Adrenal gland (tissue), 12 donors: ENCODE measurements around the gene ANKRD33. TPM values are rescaled to one million over a fixed set of nuclear protein-coding genes. Genes with fewer than 3 reads are reported as not detected.

ENCODE experiments used
- DNase-seq, 7 donors: peaks; one replicate each; pipeline ENCODE4 v3.0.0-alpha.2; 2019 to 2020
- H3K27ac ChIP-seq, 5 donors: fragments of 200-600 bp; sonication (generic) in 4 of 5; 1 replicate in 3 of 5; 2 replicates in 2 of 5; pipeline versions ENCODE4 v1.5.1 to v1.8.0; 2016 to 2020; ENCODE audit warnings: mild to moderate bottlenecking in 1 of 5
- H3K27me3 ChIP-seq: fragments of 200-600 bp; 2 replicates; pipeline ENCODE4 v1.8.0; 2021
- H3K36me3 ChIP-seq, 2 donors: fragments of 200-600 bp; replicated peaks in 1 of 2; 1 replicate in 1 of 2; 2 replicates in 1 of 2; pipeline versions ENCODE4 v1.5.1 to v1.8.0; 2018 to 2022
- H3K4me1 ChIP-seq, 2 donors: fragments of 200-600 bp; replicated peaks in 1 of 2; 1 replicate in 1 of 2; 2 replicates in 1 of 2; pipeline versions ENCODE4 v1.5.1 to v1.8.0; 2018 to 2021
- H3K4me3 ChIP-seq, 4 donors: fragments of 200-600 bp; sonication (generic) in 3 of 4; one replicate each; pipeline ENCODE4 v1.5.1; 2016 to 2018
- H3K9me3 ChIP-seq, 3 donors: fragments of 200-600 bp; sonication (generic) in 1 of 3; replicated peaks in 1 of 3; 1 replicate in 2 of 3; 2 replicates in 1 of 3; pipeline versions ENCODE4 v1.5.1 to v1.8.0; 2016 to 2021
- CTCF ChIP-seq, 6 experiments: fragments of 450-650 bp in 4 of 6; fragments of 200-600 bp in 2 of 6; sonication (generic) in 1 of 6; IDR thresholded peaks; 1 replicate in 5 of 6; 2 replicates in 1 of 6; pipeline versions ENCODE4 v1.5.1 to v1.8.0; 2016 to 2021; ENCODE audit warnings: antibody characterized with exemption in 6 of 6, mild to moderate bottlenecking in 2 of 6, moderate library complexity in 1 of 6
- POLR2A ChIP-seq, 2 donors: fragments of 450-650 bp; IDR thresholded peaks; one replicate each; pipeline ENCODE4 v1.6.1; 2017; ENCODE audit warnings: antibody characterized with exemption in 2 of 2, mild to moderate bottlenecking in 2 of 2, moderate library complexity in 1 of 2
- WGBS, 4 donors: extraction: QIAGEN DNeasy Blood & Tissue Kit in 2 of 4; methylation state at CpG; one replicate each; pipeline versions ENCODE4 v1.1.5 to v1.1.7; 2013 to 2017; 5-methylcytosine and 5-hydroxymethylcytosine counted together
- intact Hi-C, 2 donors: fragments of 100-400 bp; cut with DNase I; formaldehyde crosslinking; loops; one replicate each; pipeline versions ENCODE4 v1.14.1 to v1.15.0; 2022 to 2023
- polyA plus RNA-seq, 3 donors: library from polyadenylated mRNA; stranded (reverse); fragments of 200-250 nt in 2 of 3; fragments of 350-450 nt in 1 of 3; fragmentation: Illumina TruSeq in 1 of 3; extraction: RNeasy Lipid Tissue Mini Kit (QIAGEN cat#74804) in 1 of 3; gene quantifications; one replicate each; pipeline ENCODE4 v1.2.3, GENCODE V29; 2013 to 2014
- total RNA-seq, 9 donors: library from RNA; depleted of rRNA in 4 of 9; stranded (reverse); fragments of >200 nt in 4 of 9; fragments of 120-200 nt in 1 of 9; fragmentation: NEBNext Ultra II Directional in 1 of 9; extraction: Animal tissue kit (Norgen Biotek cat#: 25700) in 1 of 9; gene quantifications; one replicate each; pipeline versions ENCODE4 v1.1.0 to v1.2.4, GENCODE V29; 2013 to 2023
- donor health status: healthy with polysubstance abuse.
- donor health status: Bipolar disorder and iron deficiency.
- donor health status: DM: yes; HTN: yes; CAD: no.
- donor health status: DM: no; HTN: no; CAD: no.
- donor health status: DM: no; HTN: no; CAD: no.
- donor health status: DM: yes; HTN: yes; CAD: no.

ANKRD33 gene
- total and polyA plus RNA-seq, 12 donors = 0.06 to 0.41 (median 0.24) TPM; not detected in 9

GRCh38 chr12:51851413-51852124, 36.3 kb upstream of the ANKRD33 start:
- DNase-seq = no peak
- Histone ChIP-seq H3K27me3 (peaks cover 13% of the 10 kb centered on the region), H3K4me3 (no peak overlapping the region), H3K4me1 (peaks cover 10 to 11% of the 10 kb centered on the region in 2 donors), H3K9me3 (no peaks in the 10 kb centered on the region), H3K27ac (no peak overlapping the region), H3K36me3 (no peaks in the 10 kb centered on the region)
- whole genome bisulfite sequencing, 4 donors = 60 to 69% (median 65%) methylated on average over 8 of the region's 8 CpGs
- intact Hi-C loops = no loop called here
- no peak for TF ChIP-seq CTCF (IDR thresholded peaks at IDR 0.05)

DNA sequence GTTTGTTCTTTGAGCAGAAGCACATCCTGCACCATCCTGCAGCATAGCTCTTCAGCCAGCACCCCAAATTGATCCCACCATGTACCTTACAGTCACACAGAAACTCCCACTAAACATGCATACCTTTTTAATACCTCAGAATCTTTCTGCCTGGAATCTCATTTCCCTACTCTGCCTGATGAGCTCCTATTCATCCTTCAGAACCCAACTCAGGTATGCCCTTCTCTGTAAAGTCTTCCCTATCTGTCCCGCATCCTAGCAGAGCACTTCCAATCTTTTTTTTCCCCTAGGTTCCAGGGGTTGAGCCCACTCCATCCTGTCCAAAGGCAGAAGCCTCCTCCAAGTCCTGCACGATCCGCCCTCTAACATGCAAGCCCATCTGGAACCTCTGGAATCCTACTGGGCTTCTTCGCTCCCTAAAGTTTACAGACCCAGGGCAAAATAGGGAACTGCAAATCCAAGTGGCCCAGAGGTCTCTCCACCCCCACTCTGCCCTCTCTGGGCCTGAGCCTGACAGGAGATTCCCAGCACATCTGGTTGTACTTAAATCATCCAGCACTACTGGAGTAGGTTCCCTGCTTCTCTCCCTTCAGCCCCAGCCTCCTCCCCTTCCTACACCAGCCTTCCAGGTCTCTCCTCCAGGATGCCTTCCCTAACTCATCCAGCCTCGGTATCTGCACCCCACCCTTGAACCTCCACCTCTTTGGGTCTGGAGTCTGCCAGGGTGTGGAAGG, 35.3 kb upstream of the ANKRD33 start:
- Histone ChIP-seq H3K4me3 (no peak overlapping the region), H3K27me3 (peaks cover 3% of the 10 kb centered on the region), H3K27ac (no peak overlapping the region), H3K9me3 (no peaks in the 10 kb centered on the region), H3K4me1 (peaks cover 4 to 5% of the 10 kb centered on the region in 2 donors), H3K36me3 (no peaks in the 10 kb centered on the region)
- TF ChIP-seq CTCF (IDR thresholded peaks at IDR 0.05) (no peak), POLR2A (IDR thresholded peaks at IDR 0.05) (no peak)
- no peak for DNase-seq
- 79 to 91% (median 86%) methylated on average over 5 of the region's 5 CpGs for WGBS, 4 donors
- intact Hi-C loops = no loop called here

- no peak overlapping the region for H3K27ac ChIP-seq
- H3K9me3 ChIP-seq = no peaks in the 10 kb centered on the region
- 22 to 43% (median 35%) methylated on average over 9 to 21 of the region's 21 CpGs for WGBS, 4 donors
- intact Hi-C loops = no loop called here
- TF ChIP-seq CTCF (IDR thresholded peaks at IDR 0.05) (no peak), POLR2A (IDR thresholded peaks at IDR 0.05) (no peak)
- DNase-seq = peak in 1 of 7 donors; percentile 25
- no peaks in the 10 kb centered on the region for H3K36me3 ChIP-seq
- H3K4me3 ChIP-seq = peak overlapping the region in 1 of 4 donors; percentile 21
- no peaks in the 10 kb centered on the region for H3K4me1 ChIP-seq
- H3K27me3 ChIP-seq = no peaks in the 10 kb centered on the region
These were observed 32.1 kb upstream of the ANKRD33 start for GRCh38 chr12:51855586-51856428.

- TF ChIP-seq CTCF (IDR thresholded peaks at IDR 0.05) = no peak
- TF ChIP-seq POLR2A (IDR thresholded peaks at IDR 0.05) = no peak
- Histone ChIP-seq H3K4me1 (peaks cover 0 to 9% of the 10 kb centered on the region in 2 donors), H3K4me3 (no peak overlapping the region), H3K27me3 (peaks cover 12% of the 10 kb centered on the region), H3K27ac (no peak overlapping the region), H3K36me3 (no peaks in the 10 kb centered on the region), H3K9me3 (no peaks in the 10 kb centered on the region)
- DNase-seq = no peak
- intact Hi-C loops = no loop called here
- WGBS, 4 donors = 85 to 96% (median 91%) methylated on average over 3 of the region's 3 CpGs
These were observed 26.9 kb upstream of the ANKRD33 start for GRCh38 chr12:51860986-51861385.
